ENCODE results near the gene EPAS1.

Gene EPAS1

DNA sequence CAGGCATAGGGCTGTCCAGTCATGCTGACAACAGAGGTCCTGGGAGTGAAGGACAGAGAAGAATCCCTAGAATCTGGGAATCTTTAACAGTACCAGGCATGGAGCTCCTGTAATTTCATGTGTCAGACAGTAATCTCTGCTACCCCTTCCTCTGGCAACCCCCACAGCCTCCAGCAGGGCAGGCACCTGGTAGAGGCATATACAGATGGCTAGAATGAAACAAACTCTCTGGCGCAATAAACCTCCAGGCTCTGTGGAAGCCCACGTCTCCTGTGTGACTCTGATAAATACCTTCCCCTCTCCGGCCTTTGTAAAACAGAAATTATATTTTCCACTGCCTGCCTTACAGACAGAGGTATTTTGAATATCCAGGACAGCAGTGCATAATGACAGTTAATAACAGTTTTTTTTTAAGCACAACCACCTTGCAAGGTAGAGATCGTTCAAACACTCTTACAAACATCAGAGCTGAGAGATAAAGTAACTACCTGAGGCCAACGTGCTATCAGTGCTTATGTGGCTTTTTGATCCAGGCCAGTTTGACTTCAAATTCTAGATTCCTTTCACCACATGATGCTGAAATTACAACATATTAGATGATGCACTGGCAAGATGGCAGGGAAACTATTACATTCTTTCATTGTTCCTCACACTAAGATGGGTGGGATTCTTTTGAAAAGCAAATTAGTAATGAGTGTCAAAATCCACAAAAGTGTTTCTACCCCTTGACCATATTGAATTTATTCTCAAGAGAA is 134.5 kb downstream of the EPAS1 start:
- no peak overlapping the region for H3K9ac ChIP-seq (ENCODE audit: low read length)
- TF ChIP-seq, protein P1, sequence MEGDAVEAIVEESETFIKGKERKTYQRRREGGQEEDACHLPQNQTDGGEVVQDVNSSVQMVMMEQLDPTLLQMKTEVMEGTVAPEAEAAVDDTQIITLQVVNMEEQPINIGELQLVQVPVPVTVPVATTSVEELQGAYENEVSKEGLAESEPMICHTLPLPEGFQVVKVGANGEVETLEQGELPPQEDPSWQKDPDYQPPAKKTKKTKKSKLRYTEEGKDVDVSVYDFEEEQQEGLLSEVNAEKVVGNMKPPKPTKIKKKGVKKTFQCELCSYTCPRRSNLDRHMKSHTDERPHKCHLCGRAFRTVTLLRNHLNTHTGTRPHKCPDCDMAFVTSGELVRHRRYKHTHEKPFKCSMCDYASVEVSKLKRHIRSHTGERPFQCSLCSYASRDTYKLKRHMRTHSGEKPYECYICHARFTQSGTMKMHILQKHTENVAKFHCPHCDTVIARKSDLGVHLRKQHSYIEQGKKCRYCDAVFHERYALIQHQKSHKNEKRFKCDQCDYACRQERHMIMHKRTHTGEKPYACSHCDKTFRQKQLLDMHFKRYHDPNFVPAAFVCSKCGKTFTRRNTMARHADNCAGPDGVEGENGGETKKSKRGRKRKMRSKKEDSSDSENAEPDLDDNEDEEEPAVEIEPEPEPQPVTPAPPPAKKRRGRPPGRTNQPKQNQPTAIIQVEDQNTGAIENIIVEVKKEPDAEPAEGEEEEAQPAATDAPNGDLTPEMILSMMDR (IDR thresholded peaks at IDR 0.05; ENCODE audit: low read length): no peak
- TF ChIP-seq EZH2 (optimal IDR thresholded peaks at IDR 0.05; ENCODE audit: low read depth, low read length) (no peak), EZH2phosphoT487 (IDR thresholded peaks at IDR 0.05; ENCODE audit: low read length) (no peak)
- peaks cover 12% of the 10 kb centered on the region for H3K4me1 ChIP-seq (ENCODE audit: low read length)
- 0 out of 2 replicates have a peak, but pooled peaks cover 3% of the 10 kb centered on the region for H3F3A ChIP-seq (ENCODE audit: insufficient read depth, low read length)
- no peaks in the 10 kb centered on the region for H3K36me3 ChIP-seq (replicated peaks; ENCODE audit: insufficient read depth, low read length)
- no peaks in the 10 kb centered on the region for H4K20me1 ChIP-seq (ENCODE audit: insufficient read depth, low read length)
- DNase-seq: no peak
- no peak overlapping the region for H2AFZ ChIP-seq (ENCODE audit: low read length)
- no peaks in the 10 kb centered on the region for H3K9me2 ChIP-seq (replicated peaks; ENCODE audit: insufficient read depth, low read length)
- no peak overlapping the region for H3K27ac ChIP-seq (ENCODE audit: low read length)
- peaks cover 12% of the 10 kb centered on the region for H3K27me3 ChIP-seq (replicated peaks; ENCODE audit: insufficient read depth, low read length)
- no peaks in the 10 kb centered on the region for H3K79me2 ChIP-seq (ENCODE audit: low read length)
- no peak overlapping the region for H3K4me3 ChIP-seq (ENCODE audit: low read length)
- no peaks in the 10 kb centered on the region for H3K9me3 ChIP-seq (replicated peaks; ENCODE audit: insufficient read depth, low read length)
- H3K4me2 ChIP-seq (ENCODE audit: low read depth, low read length): no peak overlapping the region

DNA sequence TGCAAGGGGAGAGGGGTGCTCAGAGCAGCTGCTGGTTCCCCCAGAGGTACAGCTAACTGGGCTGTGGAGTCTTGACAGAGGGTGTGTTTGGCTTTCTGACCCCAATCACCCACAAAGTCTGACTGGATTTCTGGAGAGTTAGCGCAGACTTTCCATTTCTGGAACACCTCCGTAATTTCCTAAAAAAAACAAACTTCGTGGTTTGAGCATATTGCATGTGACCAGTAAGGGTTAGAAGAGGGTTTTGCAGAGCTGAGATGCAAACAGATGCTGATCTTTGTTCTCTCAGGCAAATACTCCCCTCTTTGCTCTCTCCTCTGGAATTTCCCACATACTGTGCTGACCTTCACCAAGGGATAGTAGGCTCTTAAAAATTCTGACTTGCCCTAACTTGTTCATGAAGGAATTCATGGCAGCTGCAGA is 137.7 kb downstream of the EPAS1 start:
- H2AFZ ChIP-seq (ENCODE audit: low read length): no peak overlapping the region
- DNase-seq: no peak

DNA sequence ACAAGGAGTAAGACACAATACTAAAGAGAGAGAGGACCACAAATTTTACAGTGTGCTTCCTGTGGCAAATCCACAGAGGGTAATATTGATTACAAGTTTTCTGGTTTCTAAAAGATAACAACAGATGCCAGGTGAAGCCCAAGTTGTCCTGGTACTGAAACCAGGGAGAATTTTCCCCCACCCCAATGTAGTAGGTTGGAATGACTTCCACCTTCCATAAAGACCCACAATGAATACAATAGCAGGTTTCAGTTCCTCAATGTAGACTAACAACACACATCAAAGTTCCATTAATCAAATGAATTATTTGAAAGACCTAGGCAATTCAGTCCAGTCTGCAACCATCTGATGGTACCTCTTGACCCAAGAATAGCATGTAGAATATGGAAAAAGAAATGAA is 138.1 kb downstream of the EPAS1 start:
- Histone ChIP-seq H3K9me3 (replicated peaks; ENCODE audit: insufficient read depth, low read length) (no peaks in the 10 kb centered on the region), H3F3A (ENCODE audit: insufficient read depth, low read length) (0 out of 2 replicates have a peak, but pooled peaks cover 3% of the 10 kb centered on the region), H3K79me2 (ENCODE audit: low read length) (no peaks in the 10 kb centered on the region), H3K9ac (ENCODE audit: low read length) (no peak overlapping the region), H3K27me3 (replicated peaks; ENCODE audit: insufficient read depth, low read length) (peaks cover 7% of the 10 kb centered on the region), H3K4me2 (ENCODE audit: low read depth, low read length) (no peak overlapping the region), H3K9me2 (replicated peaks; ENCODE audit: insufficient read depth, low read length) (no peaks in the 10 kb centered on the region), H3K4me3 (ENCODE audit: low read length) (no peak overlapping the region), H4K20me1 (ENCODE audit: insufficient read depth, low read length) (no peaks in the 10 kb centered on the region), H3K27ac (ENCODE audit: low read length) (no peak overlapping the region), H2AFZ (ENCODE audit: low read length) (no peak overlapping the region), H3K4me1 (ENCODE audit: low read length) (peaks cover 12% of the 10 kb centered on the region), H3K36me3 (replicated peaks; ENCODE audit: insufficient read depth, low read length) (no peaks in the 10 kb centered on the region)
- TF ChIP-seq EZH2phosphoT487 (IDR thresholded peaks at IDR 0.05; ENCODE audit: low read length) (no peak), EZH2 (optimal IDR thresholded peaks at IDR 0.05; ENCODE audit: low read depth, low read length) (no peak)
- TF ChIP-seq, protein P1 (IDR thresholded peaks at IDR 0.05; ENCODE audit: low read length): no peak
- DNase-seq: no peak

More for the DNA sequence above, 137.7 kb downstream of the EPAS1 start:
- H4K20me1 ChIP-seq (ENCODE audit: insufficient read depth, low read length): no peaks in the 10 kb centered on the region
- H3K9ac ChIP-seq (ENCODE audit: low read length): no peak overlapping the region
- TF ChIP-seq, protein P1 (IDR thresholded peaks at IDR 0.05; ENCODE audit: low read length): no peak
- TF ChIP-seq EZH2phosphoT487 (IDR thresholded peaks at IDR 0.05; ENCODE audit: low read length) (no peak), EZH2 (optimal IDR thresholded peaks at IDR 0.05; ENCODE audit: low read depth, low read length) (no peak)
- no peaks in the 10 kb centered on the region for H3K36me3 ChIP-seq (replicated peaks; ENCODE audit: insufficient read depth, low read length)
- no peak overlapping the region for H3K4me3 ChIP-seq (ENCODE audit: low read length)
- H3K4me1 ChIP-seq (ENCODE audit: low read length): peaks cover 12% of the 10 kb centered on the region
- no peaks in the 10 kb centered on the region for H3K9me2 ChIP-seq (replicated peaks; ENCODE audit: insufficient read depth, low read length)
- no peaks in the 10 kb centered on the region for H3K9me3 ChIP-seq (replicated peaks; ENCODE audit: insufficient read depth, low read length)
- peaks cover 10% of the 10 kb centered on the region for H3K27me3 ChIP-seq (replicated peaks; ENCODE audit: insufficient read depth, low read length)
- no peak overlapping the region for H3K27ac ChIP-seq (ENCODE audit: low read length)
- no peaks in the 10 kb centered on the region for H3K79me2 ChIP-seq (ENCODE audit: low read length)
- H3K4me2 ChIP-seq (ENCODE audit: low read depth, low read length): no peak overlapping the region
- 0 out of 2 replicates have a peak, but pooled peaks cover 3% of the 10 kb centered on the region for H3F3A ChIP-seq (ENCODE audit: insufficient read depth, low read length)

Data from MM.1S (cell line).